Measurements from ENCODE around the gene GK2.

GK2 gene

DNA sequence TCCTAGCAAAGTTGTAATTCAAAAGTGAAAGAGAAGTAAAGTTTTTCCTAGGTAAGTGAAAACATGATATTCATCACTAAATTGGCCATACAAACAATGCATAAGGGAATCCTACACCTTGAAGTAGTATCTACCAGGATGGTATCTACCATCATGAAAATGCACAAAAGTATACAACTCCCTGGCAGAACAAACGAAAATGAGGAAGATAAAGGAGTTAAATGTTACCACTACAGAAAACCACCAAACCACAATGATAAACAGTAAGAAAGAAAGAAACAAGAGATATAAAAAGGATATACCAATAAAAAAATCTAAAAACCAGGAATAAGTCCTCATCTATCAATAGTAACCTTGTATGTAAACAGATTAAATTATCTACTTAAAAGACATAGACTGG lies 26.9 kb downstream of the GK2 start:
- no peak for DNase-seq

DNA sequence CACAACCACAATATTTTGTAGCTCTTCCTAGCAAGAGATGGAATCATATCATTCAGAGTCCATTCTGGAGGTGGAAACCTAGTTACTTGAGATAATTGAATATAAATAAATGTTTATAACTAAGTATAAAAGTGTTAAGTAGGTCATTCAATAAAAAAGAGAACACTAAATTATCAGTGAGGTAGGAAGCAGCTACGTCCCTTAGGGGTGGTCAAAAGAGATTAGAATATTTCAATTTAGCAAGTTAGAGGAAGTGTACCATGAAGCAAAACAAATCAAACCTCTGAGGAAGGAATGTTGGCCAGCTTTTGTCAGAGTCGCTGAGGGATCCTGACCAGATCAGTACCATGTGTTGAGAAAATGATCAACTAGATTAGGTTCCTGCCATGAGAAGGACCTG lies 38.0 kb downstream of the GK2 start:
- DNase-seq: no peak

DNA sequence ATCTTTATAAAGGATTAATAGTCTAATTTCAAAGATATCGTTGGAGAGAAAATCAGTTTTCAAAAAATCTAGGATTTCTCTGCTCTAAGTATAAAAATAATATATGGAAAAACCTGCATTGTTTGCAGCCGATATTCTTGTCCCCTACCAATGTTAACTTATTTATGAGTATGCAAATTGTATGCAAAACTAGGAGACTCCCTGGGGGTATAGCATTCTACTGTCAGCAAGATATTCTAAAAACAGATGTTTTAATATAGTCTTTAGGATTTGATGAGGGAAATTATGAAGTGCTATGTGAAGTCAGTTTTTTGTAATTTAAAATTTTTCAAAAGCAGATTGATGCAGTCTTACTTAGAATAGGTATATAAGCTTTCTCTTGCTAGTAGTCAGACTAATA lies 40.9 kb downstream of the GK2 start:
- no peak for DNase-seq

DNA sequence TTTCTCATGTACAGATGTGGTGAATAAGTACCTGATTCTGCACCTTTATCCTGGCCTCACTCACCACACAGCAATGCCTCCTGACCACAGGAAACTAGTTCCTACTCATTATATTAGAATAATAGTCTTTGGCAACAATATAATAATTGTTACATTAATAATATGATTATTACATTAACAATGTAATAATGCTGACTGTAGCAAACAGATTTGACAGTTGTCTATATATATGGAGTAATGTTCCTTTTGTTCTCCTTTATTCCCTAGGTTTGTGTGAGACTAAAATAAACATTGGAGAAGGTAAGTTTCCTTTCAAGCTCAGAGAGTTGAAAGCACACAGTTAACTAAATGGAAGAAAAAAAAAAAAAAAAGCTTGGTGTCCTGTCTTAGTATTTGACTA lies 41.6 kb downstream of the GK2 start:
- DNase-seq: no peak

DNA sequence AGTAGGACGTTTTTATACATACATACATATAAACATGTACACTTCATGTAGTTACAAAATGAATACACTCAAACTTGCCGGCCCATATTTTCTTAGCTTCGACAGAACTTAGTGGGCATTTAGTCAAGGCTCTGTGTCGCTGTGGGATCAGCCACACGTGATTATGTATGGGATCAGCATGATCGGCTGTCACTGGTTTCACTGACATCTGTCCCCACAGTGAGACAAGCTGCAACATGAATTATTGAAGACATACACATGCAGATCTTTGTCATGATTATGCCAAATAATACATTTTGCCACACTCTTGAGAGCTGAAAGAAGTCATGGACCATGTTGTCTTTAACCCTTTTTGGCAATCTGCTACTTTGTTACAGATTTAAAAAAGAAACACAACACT lies 44.0 kb downstream of the GK2 start:
- DNase-seq: no peak

DNA sequence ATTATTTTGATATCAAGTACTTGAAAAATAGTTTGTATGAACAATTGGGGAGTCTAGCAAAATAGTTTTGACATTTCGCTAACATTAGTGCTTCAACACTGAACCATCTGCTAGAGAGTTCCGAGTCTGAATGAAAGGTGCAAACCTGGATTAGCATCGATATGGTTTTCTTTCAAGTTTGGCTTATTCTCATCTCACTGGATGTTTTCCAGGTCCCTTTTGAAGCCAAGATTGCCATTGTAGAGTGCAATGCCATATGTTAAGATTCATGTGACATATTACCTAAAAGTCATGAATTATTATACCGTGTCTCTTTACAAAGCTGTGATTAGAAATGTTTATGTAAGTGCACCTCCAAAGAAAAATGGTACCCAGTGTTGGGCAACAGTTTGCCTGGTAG lies 45.4 kb downstream of the GK2 start:
- DNase-seq: no peak

DNA sequence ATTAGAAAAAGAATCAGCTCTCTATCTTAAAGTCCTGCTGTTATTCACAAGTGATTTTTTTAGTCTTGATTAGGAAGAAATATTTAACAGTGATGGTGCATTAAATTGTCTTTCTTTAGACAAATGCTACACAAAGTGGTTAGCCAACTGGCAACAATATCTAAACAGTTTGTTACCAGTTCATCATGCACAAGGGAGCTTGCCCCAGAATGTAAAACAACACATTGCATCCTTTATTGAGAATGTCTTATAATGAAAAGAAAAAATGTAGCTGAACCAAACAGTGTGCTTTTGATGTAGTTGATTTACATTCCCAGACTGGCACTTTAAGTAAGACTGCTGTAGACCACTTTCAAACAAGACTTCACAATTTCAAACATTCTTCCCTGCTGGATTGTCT lies 48.0 kb downstream of the GK2 start:
- no peak for DNase-seq

DNA sequence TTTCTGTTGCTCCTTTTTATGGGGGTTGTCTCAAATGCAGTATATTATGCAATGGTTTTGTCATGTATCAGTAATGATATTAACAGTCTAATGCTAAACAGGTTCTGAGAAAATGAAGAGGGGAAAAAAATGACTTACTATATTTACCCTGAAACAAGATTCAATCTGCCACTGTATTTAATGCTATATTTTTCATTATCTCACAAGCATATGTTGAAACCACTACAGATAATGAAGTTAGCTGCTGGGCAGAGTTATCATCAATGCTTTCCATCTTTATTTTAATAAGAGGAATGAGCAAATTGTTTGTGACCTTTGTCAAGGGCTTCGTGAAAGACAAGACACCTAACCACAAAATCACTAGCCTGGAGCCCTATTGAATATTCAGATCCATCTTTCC lies 49.6 kb downstream of the GK2 start:
- DNase-seq: no peak

DNA sequence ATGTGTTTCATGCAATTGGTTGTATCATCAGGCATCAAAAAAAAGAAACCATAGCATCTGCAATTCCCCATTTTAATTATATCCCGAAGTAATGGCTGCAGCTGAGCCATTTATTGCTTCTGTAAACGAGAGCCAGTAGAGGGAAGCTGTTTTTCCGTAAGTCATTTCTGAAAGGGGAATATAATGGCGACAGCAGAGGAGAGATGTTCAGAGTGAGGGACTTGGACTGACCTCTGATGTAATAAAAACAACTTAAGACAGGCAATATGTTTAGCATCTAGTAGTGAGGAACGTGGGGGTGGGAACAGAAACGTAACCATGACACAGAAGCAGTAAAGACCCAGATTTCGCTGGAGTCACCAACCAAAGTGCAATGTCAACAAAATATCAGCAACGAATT lies 50.7 kb downstream of the GK2 start:
- no peak for DNase-seq

Measured in activated CD8-positive, alpha-beta memory T cell treated with anti-CD3 and anti-CD28 coated beads, Interleukin-2, amount 50 U/mL, for 4 hours (primary cell).